GM19463 (cell line): ENCODE data around the gene NXPH4.
A peak's percentile ranks its signal among the peaks of the same experiment; 100 is the strongest.

Source experiments
- ATAC-seq: cut with Tn5 transposase; IDR thresholded peaks from one replicate; pipeline ENCODE4 v1.9.1; 2021; ENCODE audit warnings: mild to moderate bottlenecking, moderate library complexity; ENCODE audit not compliant: unreplicated experiment

Gene NXPH4

DNA sequence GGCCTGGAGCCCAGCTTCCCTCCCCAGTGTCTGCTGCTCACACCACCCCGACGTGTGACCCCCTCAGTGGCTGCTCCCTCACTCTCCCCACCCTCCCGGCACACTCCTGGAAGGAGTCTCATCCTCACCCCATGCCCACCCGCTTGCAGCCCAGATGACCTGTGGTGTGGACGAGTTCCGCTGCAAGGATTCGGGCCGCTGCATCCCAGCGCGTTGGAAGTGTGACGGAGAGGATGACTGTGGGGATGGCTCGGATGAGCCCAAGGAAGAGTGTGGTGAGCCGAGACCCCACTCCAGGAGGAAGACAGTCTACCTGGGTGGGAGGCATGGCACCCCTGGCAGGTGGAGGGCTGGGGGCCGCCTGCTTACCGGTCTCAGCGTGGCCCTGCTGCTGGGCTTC lies 15.0 kb upstream of the NXPH4 start:
- ATAC-seq: no peak

DNA sequence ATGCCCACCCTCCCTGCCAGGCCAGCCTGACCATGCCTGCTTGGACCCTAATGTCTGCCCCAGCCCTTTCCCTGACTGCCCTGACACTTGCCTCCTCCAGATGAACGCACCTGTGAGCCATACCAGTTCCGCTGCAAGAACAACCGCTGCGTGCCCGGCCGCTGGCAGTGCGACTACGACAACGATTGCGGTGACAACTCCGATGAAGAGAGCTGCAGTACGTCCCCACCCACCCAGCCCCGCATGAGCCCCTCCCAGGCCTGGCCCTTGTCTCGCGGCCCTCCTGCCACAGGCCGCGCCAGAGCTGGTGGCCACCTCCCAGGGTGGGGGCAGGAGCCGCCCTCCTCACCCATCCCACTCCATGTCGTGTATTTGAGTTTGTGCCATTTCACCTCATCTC lies 14.3 kb upstream of the NXPH4 start:
- ATAC-seq: no peak

- ATAC-seq: no peak
These were observed 13.4 kb upstream of the NXPH4 start for GRCh38 chr12:57203201-57203600.

GRCh38 chr12:57203791-57204190 lies 12.8 kb upstream of the NXPH4 start:
- no peak for ATAC-seq

DNA sequence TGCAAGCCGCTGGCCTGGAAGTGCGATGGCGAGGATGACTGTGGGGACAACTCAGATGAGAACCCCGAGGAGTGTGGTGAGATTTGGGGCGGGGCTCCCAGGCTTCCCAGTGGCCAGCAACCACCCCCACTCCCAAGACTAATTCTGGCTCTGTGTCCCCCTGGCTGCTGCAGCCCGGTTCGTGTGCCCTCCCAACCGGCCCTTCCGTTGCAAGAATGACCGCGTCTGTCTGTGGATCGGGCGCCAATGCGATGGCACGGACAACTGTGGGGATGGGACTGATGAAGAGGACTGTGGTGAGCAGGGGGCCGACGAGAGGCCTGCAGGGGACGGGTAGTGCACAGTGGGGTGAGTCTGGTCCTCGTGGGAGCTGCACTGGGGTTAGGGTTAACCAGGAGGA lies 12.1 kb upstream of the NXPH4 start:
- ATAC-seq: no peak

- no peak for ATAC-seq
These were observed 11.4 kb upstream of the NXPH4 start for GRCh38 chr12:57205186-57205585.

GRCh38 chr12:57205931-57206330 lies 10.7 kb upstream of the NXPH4 start:
- no peak for ATAC-seq

DNA sequence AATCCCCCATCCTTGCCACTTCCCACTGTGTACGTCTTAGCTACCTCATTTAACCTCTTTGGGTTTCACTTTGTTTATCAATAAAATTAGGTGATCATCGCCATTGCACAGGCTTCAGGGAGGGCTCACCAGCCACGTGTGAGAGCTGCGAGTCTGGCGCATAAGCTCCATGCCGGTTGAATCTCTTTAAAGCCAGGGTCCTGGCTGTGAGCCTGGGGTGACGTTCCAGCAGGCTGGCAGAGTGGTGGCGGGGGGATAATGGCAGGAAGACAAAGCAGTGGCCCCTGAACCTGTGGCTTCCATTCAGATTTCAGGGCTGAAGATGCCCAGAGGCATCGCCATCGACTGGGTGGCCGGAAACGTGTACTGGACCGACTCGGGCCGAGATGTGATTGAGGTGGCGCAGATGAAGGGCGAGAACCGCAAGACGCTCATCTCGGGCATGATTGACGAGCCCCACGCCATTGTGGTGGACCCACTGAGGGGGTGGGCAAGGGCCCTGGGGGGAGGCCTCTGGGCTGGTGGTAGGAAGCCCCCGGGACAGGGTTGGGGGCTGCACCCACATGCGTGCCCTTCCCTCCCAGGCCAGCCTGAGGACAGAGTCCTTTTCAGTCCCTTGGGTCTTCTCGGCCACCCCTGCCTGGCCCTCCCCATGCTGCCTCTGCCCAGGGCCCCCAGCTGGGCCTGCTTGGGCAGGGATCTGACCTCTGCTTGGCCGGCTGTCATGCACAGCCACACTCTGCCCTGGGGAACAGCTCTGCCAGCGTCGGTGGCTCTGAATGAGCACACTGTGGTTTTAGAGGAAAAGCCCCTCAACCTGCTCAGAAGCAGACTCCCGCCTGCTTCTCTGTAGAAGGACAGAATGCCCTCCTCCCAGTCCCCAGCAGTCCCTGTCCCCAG lies 8.6 kb upstream of the NXPH4 start:
- ATAC-seq: no peak

GRCh38 chr12:57208631-57209282 lies 7.8 kb upstream of the NXPH4 start:
- no peak for ATAC-seq

- ATAC-seq: no peak
These were observed 6.7 kb upstream of the NXPH4 start for GRCh38 chr12:57209916-57210315.

DNA sequence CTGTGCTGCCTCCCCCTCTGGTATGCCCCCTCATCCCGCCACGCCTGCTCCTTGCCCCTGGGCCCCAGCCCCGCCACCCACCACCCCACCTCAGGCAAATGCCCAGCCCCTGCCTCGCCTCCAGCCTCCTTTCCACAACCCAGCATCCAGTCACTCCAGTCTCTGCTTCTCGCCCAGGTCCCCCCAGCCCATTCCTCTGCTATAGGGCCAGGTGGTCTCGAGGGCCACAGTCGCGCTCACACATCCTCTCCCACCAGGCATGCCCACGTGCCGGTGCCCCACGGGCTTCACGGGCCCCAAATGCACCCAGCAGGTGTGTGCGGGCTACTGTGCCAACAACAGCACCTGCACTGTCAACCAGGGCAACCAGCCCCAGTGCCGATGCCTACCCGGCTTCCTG lies 6.1 kb upstream of the NXPH4 start:
- no peak for ATAC-seq

GRCh38 chr12:57210926-57211692 lies 5.5 kb upstream of the NXPH4 start:
- no peak for ATAC-seq

- no peak for ATAC-seq
These were observed 4.5 kb upstream of the NXPH4 start for GRCh38 chr12:57211791-57212700.

GRCh38 chr12:57212701-57213057 lies 3.9 kb upstream of the NXPH4 start:
- ATAC-seq: no peak

DNA sequence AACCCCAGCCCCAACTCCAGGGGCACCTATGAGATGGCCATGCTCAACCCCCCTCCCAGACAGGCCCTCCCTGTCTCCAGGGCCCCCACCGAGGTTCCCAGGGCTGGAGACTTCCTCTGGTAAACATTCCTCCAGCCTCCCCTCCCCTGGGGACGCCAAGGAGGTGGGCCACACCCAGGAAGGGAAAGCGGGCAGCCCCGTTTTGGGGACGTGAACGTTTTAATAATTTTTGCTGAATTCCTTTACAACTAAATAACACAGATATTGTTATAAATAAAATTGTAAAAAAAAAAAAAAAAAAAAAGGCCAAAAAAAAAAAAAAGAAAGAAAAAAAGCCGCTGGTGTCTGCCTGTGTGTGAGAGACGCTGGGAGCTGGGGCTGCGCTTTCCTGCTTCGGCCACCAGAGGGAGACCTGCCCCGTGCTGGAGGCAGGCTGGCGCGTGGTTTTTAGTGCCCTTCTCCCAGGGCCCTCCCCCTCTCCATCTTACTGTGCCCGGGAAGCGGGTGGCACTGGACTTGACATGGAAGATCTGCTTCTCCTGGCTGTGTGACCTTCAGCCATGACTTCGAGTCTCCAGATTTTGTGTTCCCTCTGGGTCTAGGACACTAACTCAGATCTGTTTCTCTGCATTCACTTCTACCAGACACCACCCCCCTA lies 3.4 kb upstream of the NXPH4 start:
- no peak for ATAC-seq

DNA sequence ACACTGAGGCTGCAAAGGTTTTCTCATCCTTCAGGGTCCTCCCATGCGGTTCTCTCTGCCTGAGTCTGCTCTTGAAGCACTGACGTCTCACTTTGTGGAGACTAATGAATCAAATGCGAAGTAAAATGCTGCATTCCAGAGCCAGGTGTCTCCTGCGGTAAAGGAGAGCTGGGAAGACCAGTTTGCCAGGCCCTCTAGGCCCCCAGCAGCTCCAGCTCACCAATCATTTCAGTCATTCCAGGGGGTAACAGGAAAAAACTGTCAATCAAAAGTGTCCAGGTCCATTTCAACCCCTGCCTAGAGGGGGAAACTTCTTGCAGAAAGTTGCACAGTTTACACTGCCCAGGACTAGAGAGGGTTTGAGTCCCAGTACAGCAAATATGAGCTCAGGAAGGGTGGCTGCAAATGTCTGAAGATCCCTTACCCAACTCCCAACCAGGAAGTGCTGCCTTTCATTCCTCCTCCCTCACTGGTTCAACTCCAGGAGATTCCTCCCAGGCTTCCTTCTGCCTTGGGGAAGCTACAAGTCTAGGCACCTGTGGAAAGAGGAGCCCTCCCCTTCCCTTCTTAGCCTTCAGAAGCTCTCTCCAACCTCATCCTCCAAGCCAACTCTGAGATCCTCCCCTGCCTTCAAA lies 2.7 kb upstream of the NXPH4 start:
- ATAC-seq: no peak

GRCh38 chr12:57214398-57214781 lies 2.2 kb upstream of the NXPH4 start:
- no peak for ATAC-seq

- no peak for ATAC-seq
These were observed 1.5 kb upstream of the NXPH4 start for GRCh38 chr12:57215065-57215464.

GRCh38 chr12:57215668-57216013 lies 953 bp upstream of the NXPH4 start:
- peak; percentile 60 for ATAC-seq
